Caco-2 (cell line): Measurements from ENCODE around the gene ATG101. TPM values are rescaled to one million over a fixed set of nuclear protein-coding genes. Genes with fewer than 3 reads are reported as not detected.

Experiments
- BruUV-seq: library from RNA; stranded (reverse); fragments of 400-500 nt; replicated peaks from 2 replicates; lab custom pipeline; 2021; lab: Mats Ljungman, UMichigan
- CTCF ChIA-PET: fragments of 300-600 bp; sonication (Branson Sonifier 250); formaldehyde crosslinking; loops from one replicate; lab custom pipeline; 2022; ENCODE audit warnings: antibody characterized with exemption; lab: Charles Lee
- POLR2A ChIA-PET: fragments of 300-600 bp; sonication (Branson Sonifier 250); formaldehyde crosslinking; loops from one replicate; lab custom pipeline; 2022; ENCODE audit warnings: antibody characterized with exemption; lab: Charles Lee
- DNase-seq, 2 experiments: peaks; one replicate each; pipeline versions ENCODE4 v3.0.0 to v3.0.0-alpha.2; 2020 to 2022
- H3K27me3 ChIP-seq: replicated peaks from 2 replicates; pipeline ENCODE4 v1.6.0; 2011; ENCODE audit warnings: low read length; ENCODE audit not compliant: control insufficient read depth, insufficient read depth
- H3K36me3 ChIP-seq: 2 replicates; pipeline ENCODE4 v1.5.1; 2011; ENCODE audit warnings: low read length; ENCODE audit not compliant: control insufficient read depth, insufficient read depth
- H3K4me1 ChIP-seq: fragments of 250-450 bp; sonication (Bioruptor Pico); 2 replicates; pipeline ENCODE4 v1.5.1; 2020; ENCODE audit warnings: mild to moderate bottlenecking
- H3K4me3 ChIP-seq: 2 replicates; pipeline ENCODE4 v1.5.1; 2011; ENCODE audit warnings: low read depth, mild to moderate bottlenecking, control low read depth, low read length
- H3K9me3 ChIP-seq: fragments of 250-450 bp; sonication (Bioruptor Pico); 2 replicates; pipeline ENCODE4 v1.5.1; 2020; ENCODE audit warnings: mild to moderate bottlenecking, moderate library complexity
- H3K27ac Mint-ChIP-seq: one replicate; pipeline ENCODE4 v1.8.0; 2022; ENCODE audit warnings: mixed read lengths; ENCODE audit not compliant: unreplicated experiment
- H3K27me3 Mint-ChIP-seq: one replicate; pipeline ENCODE4 v1.8.0; 2022; ENCODE audit warnings: mixed read lengths; ENCODE audit not compliant: insufficient read depth, unreplicated experiment
- H3K36me3 Mint-ChIP-seq: one replicate; pipeline ENCODE4 v1.8.0; 2022; ENCODE audit warnings: mild to moderate bottlenecking, mixed read lengths; ENCODE audit not compliant: insufficient read depth, unreplicated experiment
- H3K4me1 Mint-ChIP-seq: one replicate; pipeline ENCODE4 v1.8.0; 2022; ENCODE audit warnings: low read depth, mixed read lengths; ENCODE audit not compliant: unreplicated experiment
- H3K4me3 Mint-ChIP-seq: one replicate; pipeline ENCODE4 v1.8.0; 2022; ENCODE audit warnings: mild to moderate bottlenecking, moderate library complexity, mixed read lengths; ENCODE audit not compliant: unreplicated experiment
- H3K9me3 Mint-ChIP-seq: one replicate; pipeline ENCODE4 v1.8.0; 2022; ENCODE audit warnings: mixed read lengths; ENCODE audit not compliant: unreplicated experiment
- CTCF ChIP-seq, 2 experiments: fragments of 200-600 bp in 1 of 2; IDR thresholded peaks; 1 replicate in 1 of 2; 2 replicates in 1 of 2; pipeline versions ENCODE4 v1.5.1 to v1.8.0; 2011 to 2022; ENCODE audit warnings: antibody characterized with exemption in 1 of 2, control low read depth in 1 of 2, inconsistent platforms in 1 of 2, low read depth in 1 of 2, low read length in 1 of 2, mild to moderate bottlenecking in 1 of 2, moderate library complexity in 1 of 2; ENCODE audit not compliant: insufficient read depth in 1 of 2, severe bottlenecking in 1 of 2, unreplicated experiment in 1 of 2
- intact Hi-C: fragments of 100-400 bp; cut with micrococcal nuclease; formaldehyde crosslinking; loops from one replicate; pipeline ENCODE4 v1.10.0; 2022; ENCODE audit not compliant: unreplicated experiment
- total RNA-seq: library from RNA; stranded (reverse); gene quantifications from 2 replicates; pipeline ENCODE4 v1.2.3, GENCODE V29; 2022

The ATG101 gene
- total RNA-seq, 1 experiment from 2014 or later = 78.0 TPM

GRCh38 chr12:52046859-52047258 is 22.9 kb upstream of the ATG101 start:
- Histone ChIP-seq H3K4me1 (peaks cover 28% of the 10 kb centered on the region), H3K4me3 (no peak overlapping the region), H3K9me3 (no peaks in the 10 kb centered on the region), H3K36me3 (no peaks in the 10 kb centered on the region; the same call in 1 of the 2 replicates), H3K27me3 (no peaks in the 10 kb centered on the region)
- no peak for TF ChIP-seq CTCF (IDR thresholded peaks at IDR 0.05; ENCODE audit: insufficient read depth in 1 of 2, low read depth in 1 of 2, low read length in 1 of 2, severe bottlenecking in 1 of 2, unreplicated experiment in 1 of 2)
- DNase-seq = no peak
- Mint-ChIP-seq H3K27me3 (no peaks in the 10 kb centered on the region), H3K4me1 (peaks cover 16% of the 10 kb centered on the region), H3K36me3 (peaks cover 56% of the 10 kb centered on the region), H3K4me3 (no peak overlapping the region), H3K9me3 (no peaks in the 10 kb centered on the region), H3K27ac (no peak overlapping the region)
- POLR2A ChIA-PET = interaction anchor here (1.1 kb wide), 1 partner anchor 9 kb away, joined by 3 read pairs; no protein-coding TSS in a partner anchor
- CTCF ChIA-PET = interaction anchor here (1.8 kb wide), 1 partner anchor 22 kb away, joined by 6 read pairs; no protein-coding TSS in a partner anchor
- no TSS peak for BruUV-seq
- intact Hi-C loops = no loop called here

- Mint-ChIP-seq H3K4me3 (peak overlapping the region; percentile 84), H3K9me3 (no peaks in the 10 kb centered on the region)
- intact Hi-C loops = no loop called here
These were observed 20.5 kb upstream of the ATG101 start for GRCh38 chr12:52049286-52049685.

GRCh38 chr12:52049688-52050087 is 20.1 kb upstream of the ATG101 start:
- intact Hi-C loops = loop anchor here (1.0 to 5.0 kb wide), 2 partner anchors 12 to 878 kb away; no protein-coding TSS in a partner anchor
- Histone ChIP-seq H3K36me3 (no peaks in the 10 kb centered on the region), H3K27me3 (no peaks in the 10 kb centered on the region), H3K4me1 (peaks cover 29% of the 10 kb centered on the region), H3K4me3 (peak overlapping the region; percentile 60; the same call in 1 of the 2 replicates), H3K9me3 (no peaks in the 10 kb centered on the region)
- no peak for TF ChIP-seq CTCF (IDR thresholded peaks at IDR 0.05; ENCODE audit: insufficient read depth in 1 of 2, low read depth in 1 of 2, low read length in 1 of 2, severe bottlenecking in 1 of 2, unreplicated experiment in 1 of 2)
- no TSS peak for BruUV-seq
- ChIA-PET CTCF (interaction anchor here (1.6 to 3.9 kb wide), 2 partner anchors 22 to 24 kb away, joined by 4 to 56 read pairs; no protein-coding TSS in a partner anchor), POLR2A (interaction anchor here (1.9 to 2.5 kb wide), 2 partner anchors 10 to 17 kb away, joined by 14 to 88 read pairs; no protein-coding TSS in a partner anchor)
- Mint-ChIP-seq H3K9me3 (no peaks in the 10 kb centered on the region), H3K27ac (peak overlapping the region; percentile 68), H3K27me3 (no peaks in the 10 kb centered on the region), H3K36me3 (peaks cover 45% of the 10 kb centered on the region), H3K4me3 (peak overlapping the region; percentile 84), H3K4me1 (peaks cover 22% of the 10 kb centered on the region)
- no peak for DNase-seq

More at GRCh38 chr12:52049286-52049685, 20.5 kb upstream of the ATG101 start:
- no peak for TF ChIP-seq CTCF (IDR thresholded peaks at IDR 0.05; ENCODE audit: insufficient read depth in 1 of 2, low read depth in 1 of 2, low read length in 1 of 2, severe bottlenecking in 1 of 2, unreplicated experiment in 1 of 2)
- H3K27me3 Mint-ChIP-seq = no peaks in the 10 kb centered on the region
- DNase-seq = no peak
- Histone ChIP-seq H3K4me3 (no peak overlapping the region), H3K27me3 (no peaks in the 10 kb centered on the region), H3K36me3 (no peaks in the 10 kb centered on the region), H3K9me3 (no peaks in the 10 kb centered on the region), H3K4me1 (peaks cover 29% of the 10 kb centered on the region)
- CTCF ChIA-PET = interaction anchor here (0.5 to 1.4 kb wide), 2 partner anchors 14 to 24 kb away, joined by 3 to 7 read pairs; no protein-coding TSS in a partner anchor
- POLR2A ChIA-PET = interaction anchor here (0.5 to 1.0 kb wide), 2 partner anchors 12 to 16 kb away, joined by 4 to 5 read pairs; no protein-coding TSS in a partner anchor
- BruUV-seq = no TSS peak
- H3K36me3 Mint-ChIP-seq = peaks cover 45% of the 10 kb centered on the region
- peaks cover 22% of the 10 kb centered on the region for H3K4me1 Mint-ChIP-seq
- peak overlapping the region; percentile 68 for H3K27ac Mint-ChIP-seq
